ENCODE results near the gene MAP3K8.
"Not testable (repeated sequence)": the region's sequence is repeated elsewhere in the genome, so short reads cannot be mapped to it uniquely, and the experiment has no call there.

MAP3K8 gene

GRCh38 chr10:30453764-30454527, 20.0 kb downstream of the MAP3K8 start:
- DNase-seq = no peak

GRCh38 chr10:30454744-30455510, 20.9 kb downstream of the MAP3K8 start:
- no peak for DNase-seq

GRCh38 chr10:30455816-30456215, 21.8 kb downstream of the MAP3K8 start:
- no peak for DNase-seq

GRCh38 chr10:30456266-30456665, 22.3 kb downstream of the MAP3K8 start:
- peak; percentile 82 to 87 for DNase-seq

- DNase-seq = peak; percentile 75 to 84
Measured at GRCh38 chr10:30459283-30459682, 25.3 kb downstream of the MAP3K8 start.

GRCh38 chr10:30460121-30460520, 26.1 kb downstream of the MAP3K8 start:
- DNase-seq = no peak

GRCh38 chr10:30462513-30462912, 28.5 kb downstream of the MAP3K8 start:
- DNase-seq = no peak

GRCh38 chr10:30463944-30464451, 30.0 kb downstream of the MAP3K8 start:
- no peak for DNase-seq

GRCh38 chr10:30464675-30465074, 30.7 kb downstream of the MAP3K8 start:
- DNase-seq = no peak

- DNase-seq = no peak
Measured at GRCh38 chr10:30466445-30466844, 32.5 kb downstream of the MAP3K8 start.

GRCh38 chr10:30467651-30468338, 33.8 kb downstream of the MAP3K8 start:
- DNase-seq = peak; percentile 70 to 76

GRCh38 chr10:30472414-30473155, 38.6 kb downstream of the MAP3K8 start:
- DNase-seq = no peak

- not testable (repeated sequence) for DNase-seq
Measured at GRCh38 chr10:30475515-30475914, 41.5 kb downstream of the MAP3K8 start.

- DNase-seq = no peak
Measured at GRCh38 chr10:30476511-30477155, 42.6 kb downstream of the MAP3K8 start.

- not testable (repeated sequence) for DNase-seq
Measured at GRCh38 chr10:30479513-30479912, 45.5 kb downstream of the MAP3K8 start.

GRCh38 chr10:30481603-30482002, 47.6 kb downstream of the MAP3K8 start:
- DNase-seq = no peak

- DNase-seq = peak; percentile 76 to 83
Measured at GRCh38 chr10:30488316-30488715, 54.3 kb downstream of the MAP3K8 start.

GRCh38 chr10:30489346-30489745, 55.4 kb downstream of the MAP3K8 start:
- DNase-seq = no peak

- no peak for DNase-seq
Measured at GRCh38 chr10:30490289-30491000, 56.5 kb downstream of the MAP3K8 start.

- DNase-seq = peak; percentile 93 to 94
Measured at GRCh38 chr10:30491204-30491915, 57.4 kb downstream of the MAP3K8 start.
